ENCODE data around the gene BCR. TPM values are rescaled to one million over a fixed set of nuclear protein-coding genes. Genes with fewer than 3 reads are reported as not detected.

Gene BCR
- total and polyA plus RNA-seq, 2 of the 8 experiments (the other 6 are each of a cell fraction or from before 2014, with no cell fraction given), result 66.7 to 130 TPM

DNA sequence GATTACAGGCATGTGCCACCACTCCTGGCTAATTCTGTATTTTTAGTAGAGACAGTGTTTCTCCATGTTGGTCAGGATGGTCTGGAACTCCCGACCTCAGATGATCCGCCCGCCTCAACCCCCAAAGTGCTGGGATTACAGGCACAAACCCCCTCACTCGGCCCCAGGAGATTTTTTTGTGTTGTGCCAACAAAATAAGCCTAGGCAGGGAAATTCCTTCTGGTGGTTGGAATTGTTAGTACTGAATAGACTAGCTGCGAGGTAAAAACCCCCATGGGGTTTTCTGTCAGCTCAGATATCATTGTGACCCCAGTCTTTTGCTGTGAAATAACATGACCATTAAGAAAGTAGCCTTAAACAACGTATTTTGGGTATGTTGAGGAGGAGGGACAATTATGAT, 144.9 kb downstream of the BCR start:
- H3K18ac ChIP-seq (ENCODE audit: extremely low read depth, low read length), result no peak overlapping the region
- ChIA-PET POLR2A (ENCODE audit: partially characterized antibody) (no interaction called here), CTCF (ENCODE audit: partially characterized antibody) (interaction anchor here (0.8 to 1.8 kb wide), 2 partner anchors 61 to 863 kb away, joined by 3 to 4 read pairs; no protein-coding TSS in a partner anchor)
- no peaks in the 10 kb centered on the region for H3K36me3 ChIP-seq (ENCODE audit: control insufficient read depth in 2 of 4, insufficient read depth in 4 of 4, low read length in 3 of 4)
- H3K14ac ChIP-seq (ENCODE audit: insufficient read length), result no peak overlapping the region
- H4K91ac ChIP-seq (replicated peaks; ENCODE audit: insufficient read length, low read length), result no peak overlapping the region
- H2BK20ac ChIP-seq (ENCODE audit: low read length), result no peak overlapping the region
- peaks cover 0 to 3% (median 0%) of the 10 kb centered on the region in 4 experiments; a peak in 1 of 7 replicates for H3K4me1 ChIP-seq (replicated peaks in 1 of 4; ENCODE audit: control insufficient read depth in 3 of 4, insufficient read depth in 4 of 4, low read length in 3 of 4)
- WGBS, 2 experiments (ENCODE audit: extremely low coverage in 1 of 2, insufficient coverage in 1 of 2, insufficient read length in 1 of 2, insufficient replicate concordance in 2 of 2, low coverage in 1 of 2, low lambda C conversion rate in 2 of 2, missing lambda C conversion rate in 1 of 2), result 61% methylated on average over 6 of the region's 6 CpGs; no CpG with 5 or more reads in 1 of the 2 experiments
- H3K23me2 ChIP-seq (ENCODE audit: low read depth, low read length), result no peaks in the 10 kb centered on the region
- H3K79me2 ChIP-seq (ENCODE audit: control insufficient read depth in 1 of 2, insufficient read depth in 2 of 2, low read length in 2 of 2), result no peaks in the 10 kb centered on the region
- no peak overlapping the region for H4K5ac ChIP-seq (ENCODE audit: insufficient read length, low read depth, low read length)
- H2BK120ac ChIP-seq (replicated peaks; ENCODE audit: low read depth, low read length), result no peak overlapping the region
- H3K4ac ChIP-seq (replicated peaks; ENCODE audit: insufficient read length, low read depth, low read length), result no peak overlapping the region
- H3K27ac ChIP-seq (ENCODE audit: low read depth, low read length), result no peak overlapping the region
- H2AK5ac ChIP-seq (ENCODE audit: low read depth, low read length), result no peak overlapping the region
- H4K8ac ChIP-seq (ENCODE audit: extremely low read depth, insufficient read depth, low read length), result no peak overlapping the region
- H3K79me1 ChIP-seq (ENCODE audit: low read depth, low read length), result no peaks in the 10 kb centered on the region
- H3K4me2 ChIP-seq (ENCODE audit: insufficient read depth in 1 of 2, low read depth in 2 of 2, low read length in 2 of 2), result no peak overlapping the region
- no peak overlapping the region for H2BK15ac ChIP-seq (ENCODE audit: low read length)
- no peak overlapping the region for H3K4me3 ChIP-seq (ENCODE audit: extremely low read depth in 1 of 4, insufficient read depth in 2 of 4, low read depth in 3 of 4, low read length in 4 of 4)
- H2BK12ac ChIP-seq (ENCODE audit: low read depth, low read length), result no peak overlapping the region
- no peaks in the 10 kb centered on the region for H3K9me3 ChIP-seq (ENCODE audit: insufficient read depth in 2 of 2, low read depth in 1 of 2, low read length in 1 of 2)
- H3K27me3 ChIP-seq (replicated peaks in 1 of 4; ENCODE audit: control insufficient read depth in 3 of 4, extremely low read depth in 1 of 4, insufficient read depth in 3 of 4, low read length in 3 of 4), result no peaks in the 10 kb centered on the region
- no peak overlapping the region for H3K23ac ChIP-seq (ENCODE audit: insufficient read length)
- no peak for DNase-seq (ENCODE audit: low read depth in 1 of 2, low spot score in 2 of 2)
- no peak overlapping the region for H3K56ac ChIP-seq (replicated peaks; ENCODE audit: insufficient read length, low read depth, low read length)
- H2BK5ac ChIP-seq (ENCODE audit: low read depth, low read length), result no peak overlapping the region
- H3K9ac ChIP-seq (replicated peaks in 1 of 4; ENCODE audit: extremely low read depth in 1 of 4, low read depth in 3 of 4, low read length in 3 of 4), result no peak overlapping the region
- FAIRE-seq, result no peak
- no peak overlapping the region for H2AFZ ChIP-seq (ENCODE audit: low read length)
- no peaks in the 10 kb centered on the region for H4K20me1 ChIP-seq (replicated peaks in 1 of 2; ENCODE audit: control insufficient read depth in 1 of 2, insufficient read depth in 2 of 2, low read length in 2 of 2)
- no peak for TF ChIP-seq SIN3A (conservative IDR thresholded peaks at IDR 0.05 in 1 of 2, IDR thresholded peaks at IDR 0.05 in 1 of 2; ENCODE audit: low read depth in 1 of 2, low read length in 2 of 2)
- no peak for TF ChIP-seq SP2 (IDR thresholded peaks at IDR 0.05; ENCODE audit: low read length)
- no peak for TF ChIP-seq FOSL1 (IDR thresholded peaks at IDR 0.05; ENCODE audit: insufficient read depth, low read depth, low read length)
- no peak for TF ChIP-seq TCF12 (IDR thresholded peaks at IDR 0.05; ENCODE audit: low read depth, low read length)
- TF ChIP-seq ZNF274 (IDR thresholded peaks at IDR 0.05; ENCODE audit: borderline replicate concordance, extremely low read depth, low read length), result no peak
- no peak for TF ChIP-seq YY1 (IDR thresholded peaks at IDR 0.05; ENCODE audit: low read depth, low read length)
- no peak for TF ChIP-seq CBX8 (IDR thresholded peaks at IDR 0.05; ENCODE audit: borderline replicate concordance, low read depth, low read length)
- TF ChIP-seq KDM5A (IDR thresholded peaks at IDR 0.05; ENCODE audit: low read length), result no peak
- TF ChIP-seq EP300 (IDR thresholded peaks at IDR 0.05; ENCODE audit: borderline replicate concordance in 1 of 2, low read depth in 2 of 2, low read length in 2 of 2), result no peak
- no peak for TF ChIP-seq POLR2A (IDR thresholded peaks at IDR 0.05; ENCODE audit: control extremely low read depth in 1 of 2, low read depth in 2 of 2, low read length in 2 of 2)
- TF ChIP-seq TEAD4 (IDR thresholded peaks at IDR 0.05; ENCODE audit: low read depth, low read length), result no peak
- TF ChIP-seq SAP30 (IDR thresholded peaks at IDR 0.05; ENCODE audit: insufficient read depth, insufficient replicate concordance, low read length), result no peak
- no peak for TF ChIP-seq CREB1 (IDR thresholded peaks at IDR 0.05)
- TF ChIP-seq TAF1 (IDR thresholded peaks at IDR 0.05; ENCODE audit: low read depth, low read length), result no peak
- TF ChIP-seq SIRT6 (IDR thresholded peaks at IDR 0.05; ENCODE audit: low read length), result no peak

Data from H1 (cell line).